ENCODE results near the gene ATP8A2. TPM values are rescaled to one million over a fixed set of nuclear protein-coding genes. Genes with fewer than 3 reads are reported as not detected.

ATP8A2 gene
- total RNA-seq, 1 experiment from 2014 or later, result 0.26 TPM

GRCh38 chr13:26051231-26051656 lies 679.5 kb downstream of the ATP8A2 start:
- POLR2A ChIA-PET, result interaction anchor here (1.0 kb wide), 1 partner anchor 191 kb away, joined by 3 read pairs; no protein-coding TSS in a partner anchor
- Mint-ChIP-seq H3K27me3 (ENCODE audit: insufficient read depth, unreplicated experiment) (no peaks in the 10 kb centered on the region), H3K36me3 (ENCODE audit: insufficient read depth, unreplicated experiment) (no peaks in the 10 kb centered on the region), H3K27ac (ENCODE audit: low read depth, unreplicated experiment) (no peak overlapping the region), H3K9me3 (ENCODE audit: unreplicated experiment) (no peaks in the 10 kb centered on the region), H3K4me3 (ENCODE audit: unreplicated experiment) (no peak overlapping the region), H3K4me1 (ENCODE audit: insufficient read depth, unreplicated experiment) (no peaks in the 10 kb centered on the region)
- intact Hi-C loops (cut with micrococcal nuclease), result no loop called here
- CTCF ChIA-PET, result no interaction called here
- DNase-seq (ENCODE audit: unreplicated experiment), result no peak
- no peak for TF ChIP-seq CTCF (IDR thresholded peaks at IDR 0.05; ENCODE audit: unreplicated experiment)
- no TSS peak for BruUV-seq (replicated peaks)

DNA sequence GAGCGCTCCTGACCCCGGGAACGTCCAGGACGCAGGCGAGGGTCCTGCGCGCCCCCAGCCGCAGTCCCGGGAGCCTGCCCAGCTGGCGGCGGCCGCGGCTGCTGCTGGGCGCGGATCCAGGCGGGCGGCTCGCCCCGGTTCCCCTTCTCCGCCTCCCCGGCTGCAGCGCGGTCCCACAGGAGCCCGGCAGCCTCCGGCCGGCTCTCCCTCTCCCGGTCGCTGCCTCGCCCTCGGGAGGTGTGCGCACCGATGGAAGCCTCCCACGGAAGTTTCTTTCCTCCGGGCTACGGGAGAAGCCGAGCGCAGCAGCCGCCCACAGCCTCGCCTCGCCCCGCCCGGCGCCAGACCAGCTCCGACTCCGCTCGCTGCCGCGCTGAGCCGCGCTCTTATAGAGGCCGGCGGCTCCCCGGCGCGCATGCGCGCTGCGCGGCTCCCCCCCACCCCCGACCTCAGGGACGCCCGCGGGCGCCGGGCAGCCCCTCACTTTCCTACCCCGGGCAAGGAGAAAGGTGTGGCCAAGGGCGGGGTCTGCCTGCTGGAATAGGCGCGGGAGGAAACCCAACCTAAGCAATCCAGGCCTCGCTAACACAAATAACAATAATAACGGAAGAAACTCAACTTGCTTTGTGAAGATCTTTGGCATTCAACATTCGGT lies 680.0 kb downstream of the ATP8A2 start, which contains the start of gene SHISA2:
TSS of gene SHISA2 (minus strand) at position 360 of the 655 bp plus-strand sequence. CDS start 1,041 bp downstream, outside the sequence.
- no peaks in the 10 kb centered on the region for H3K9me3 Mint-ChIP-seq (ENCODE audit: unreplicated experiment)
- peak; percentile 53 for DNase-seq (ENCODE audit: unreplicated experiment)
- no peaks in the 10 kb centered on the region for H3K36me3 Mint-ChIP-seq (ENCODE audit: insufficient read depth, unreplicated experiment)
- ChIA-PET CTCF (no interaction called here), POLR2A (interaction anchor here (1.0 kb wide), 1 partner anchor 192 kb away, joined by 3 read pairs; no protein-coding TSS in a partner anchor)
- H3K27me3 Mint-ChIP-seq (ENCODE audit: insufficient read depth, unreplicated experiment), result no peaks in the 10 kb centered on the region
- intact Hi-C loops (cut with micrococcal nuclease), result no loop called here
- H3K27ac Mint-ChIP-seq (ENCODE audit: low read depth, unreplicated experiment), result no peak within 1 kb of the TSS
- H3K4me1 Mint-ChIP-seq (ENCODE audit: insufficient read depth, unreplicated experiment), result no peaks in the 10 kb centered on the region
- peak within 1 kb of the TSS; percentile 62 for H3K4me3 Mint-ChIP-seq (ENCODE audit: unreplicated experiment)
- no peak for TF ChIP-seq CTCF (IDR thresholded peaks at IDR 0.05; ENCODE audit: unreplicated experiment)
- BruUV-seq (replicated peaks), result no TSS peak

GRCh38 chr13:26052337-26052736 lies 680.6 kb downstream of the ATP8A2 start:
- Mint-ChIP-seq H3K27me3 (ENCODE audit: insufficient read depth, unreplicated experiment) (no peaks in the 10 kb centered on the region), H3K4me1 (ENCODE audit: insufficient read depth, unreplicated experiment) (no peaks in the 10 kb centered on the region), H3K27ac (ENCODE audit: low read depth, unreplicated experiment) (no peak overlapping the region), H3K9me3 (ENCODE audit: unreplicated experiment) (no peaks in the 10 kb centered on the region), H3K4me3 (ENCODE audit: unreplicated experiment) (peak overlapping the region; percentile 62), H3K36me3 (ENCODE audit: insufficient read depth, unreplicated experiment) (no peaks in the 10 kb centered on the region)
- ChIA-PET POLR2A (interaction anchor here (1.0 kb wide), 1 partner anchor 192 kb away, joined by 3 read pairs; no protein-coding TSS in a partner anchor), CTCF (no interaction called here)
- no peak for DNase-seq (ENCODE audit: unreplicated experiment)
- intact Hi-C loops (cut with micrococcal nuclease), result no loop called here
- BruUV-seq (replicated peaks), result no TSS peak
- no peak for TF ChIP-seq CTCF (IDR thresholded peaks at IDR 0.05; ENCODE audit: unreplicated experiment)

DNA sequence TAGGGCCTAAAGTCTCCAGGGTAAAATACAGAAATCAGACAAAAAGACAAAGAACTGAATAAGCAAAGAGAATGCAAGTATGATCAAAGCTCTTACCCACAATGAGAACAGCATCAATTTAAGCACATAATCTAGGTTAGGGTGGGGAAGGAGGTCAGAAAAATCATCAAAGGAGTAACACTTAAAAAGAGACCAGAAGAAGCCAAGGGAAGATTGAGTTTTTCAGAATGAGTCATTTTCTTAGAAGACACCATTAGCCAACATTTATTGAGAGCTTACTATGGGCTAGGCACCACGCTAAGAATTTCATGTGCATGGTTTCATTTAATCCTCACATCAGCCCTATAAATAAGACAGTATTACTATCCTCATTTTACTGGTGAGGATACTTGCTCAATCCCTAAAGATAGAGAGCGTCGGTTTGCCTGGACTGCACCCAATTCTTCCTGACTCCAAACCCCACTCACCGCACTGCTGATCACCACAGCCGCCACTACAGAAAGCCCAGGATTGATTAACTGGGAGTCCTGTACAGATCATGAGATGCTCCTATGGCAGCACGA lies 681.7 kb downstream of the ATP8A2 start:
- ChIA-PET CTCF (interaction anchor here (0.7 to 1.0 kb wide), 2 partner anchors 8 to 493 kb away, joined by 3 to 4 read pairs; no protein-coding TSS in a partner anchor), POLR2A (interaction anchor here (1.1 kb wide), 1 partner anchor 33 kb away, joined by 3 read pairs; no protein-coding TSS in a partner anchor)
- no peak overlapping the region for H3K4me3 Mint-ChIP-seq (ENCODE audit: unreplicated experiment)
- H3K27me3 Mint-ChIP-seq (ENCODE audit: insufficient read depth, unreplicated experiment), result no peaks in the 10 kb centered on the region
- no peak for TF ChIP-seq CTCF (IDR thresholded peaks at IDR 0.05; ENCODE audit: unreplicated experiment)
- intact Hi-C loops (cut with micrococcal nuclease), result no loop called here
- no peaks in the 10 kb centered on the region for H3K9me3 Mint-ChIP-seq (ENCODE audit: unreplicated experiment)
- BruUV-seq (replicated peaks), result no TSS peak
- no peaks in the 10 kb centered on the region for H3K4me1 Mint-ChIP-seq (ENCODE audit: insufficient read depth, unreplicated experiment)
- DNase-seq (ENCODE audit: unreplicated experiment), result no peak
- H3K36me3 Mint-ChIP-seq (ENCODE audit: insufficient read depth, unreplicated experiment), result no peaks in the 10 kb centered on the region
- H3K27ac Mint-ChIP-seq (ENCODE audit: low read depth, unreplicated experiment), result no peak overlapping the region

Data from MCF 10A (cell line).